Glutamatergic neuron (in vitro differentiated cells): ENCODE data around the gene MAEL. TPM values are rescaled to one million over a fixed set of nuclear protein-coding genes. Genes with fewer than 3 reads are reported as not detected.

Source experiments
- DNase-seq: peaks from one replicate; pipeline ENCODE4 v3.0.0; 2022
- H3K27ac Mint-ChIP-seq: one replicate; pipeline ENCODE4 v1.8.0; 2020; ENCODE audit warnings: mild to moderate bottlenecking, mixed read lengths, inconsistent platforms; ENCODE audit not compliant: unreplicated experiment
- H3K27me3 Mint-ChIP-seq: one replicate; pipeline ENCODE4 v1.8.0; 2020; ENCODE audit warnings: mild to moderate bottlenecking, moderate library complexity, mixed read lengths, inconsistent platforms; ENCODE audit not compliant: unreplicated experiment
- H3K36me3 Mint-ChIP-seq: one replicate; pipeline ENCODE4 v1.8.0; 2020; ENCODE audit warnings: mild to moderate bottlenecking, mixed read lengths, inconsistent platforms; ENCODE audit not compliant: unreplicated experiment
- H3K4me1 Mint-ChIP-seq: one replicate; pipeline ENCODE4 v1.8.0; 2020; ENCODE audit warnings: mild to moderate bottlenecking, low read depth, mixed read lengths, inconsistent platforms; ENCODE audit not compliant: unreplicated experiment
- H3K4me3 Mint-ChIP-seq: one replicate; pipeline ENCODE4 v1.8.0; 2020; ENCODE audit warnings: mild to moderate bottlenecking, mixed read lengths, inconsistent platforms; ENCODE audit not compliant: unreplicated experiment
- H3K9me3 Mint-ChIP-seq: one replicate; pipeline ENCODE4 v1.8.0; 2020; ENCODE audit warnings: mild to moderate bottlenecking, moderate library complexity, mixed read lengths, inconsistent platforms; ENCODE audit not compliant: unreplicated experiment
- CTCF ChIP-seq: fragments of 200-600 bp; sonication (generic); IDR thresholded peaks from one replicate; pipeline ENCODE4 v1.5.0; 2021; ENCODE audit not compliant: partially characterized antibody, unreplicated experiment
- total RNA-seq: library from RNA; stranded (reverse); fragmentation: NEBNext Ultra II Directional; extraction: Animal tissue kit (Norgen Biotek cat#: 25700); gene quantifications from one replicate; pipeline ENCODE4 v1.2.1, GENCODE V29; 2021; ENCODE audit not compliant: unreplicated experiment

MAEL gene
- total RNA-seq, 1 donor from 2014 or later, result not detected

DNA sequence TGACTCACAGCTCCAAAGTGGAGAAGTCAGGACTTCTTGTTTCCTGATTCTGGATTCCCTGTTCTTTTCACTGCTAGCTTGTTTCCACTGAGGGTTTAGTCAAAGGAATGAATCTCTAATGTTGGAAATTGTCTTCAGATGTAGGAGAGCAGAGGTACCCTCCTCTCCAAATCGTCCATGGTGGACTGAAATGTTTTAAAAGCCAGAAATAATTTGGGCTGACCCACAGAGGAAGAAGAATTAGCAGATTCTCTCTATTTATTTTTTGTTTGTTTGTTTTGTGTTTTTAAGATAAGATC, 70.7 kb downstream of the MAEL start:
- Mint-ChIP-seq H3K4me1 (no peaks in the 10 kb centered on the region), H3K4me3 (no peak overlapping the region), H3K36me3 (no peaks in the 10 kb centered on the region), H3K27ac (no peak overlapping the region), H3K9me3 (peaks cover 1% of the 10 kb centered on the region), H3K27me3 (peaks cover 5% of the 10 kb centered on the region)
- DNase-seq, result no peak
- no peak for TF ChIP-seq CTCF

DNA sequence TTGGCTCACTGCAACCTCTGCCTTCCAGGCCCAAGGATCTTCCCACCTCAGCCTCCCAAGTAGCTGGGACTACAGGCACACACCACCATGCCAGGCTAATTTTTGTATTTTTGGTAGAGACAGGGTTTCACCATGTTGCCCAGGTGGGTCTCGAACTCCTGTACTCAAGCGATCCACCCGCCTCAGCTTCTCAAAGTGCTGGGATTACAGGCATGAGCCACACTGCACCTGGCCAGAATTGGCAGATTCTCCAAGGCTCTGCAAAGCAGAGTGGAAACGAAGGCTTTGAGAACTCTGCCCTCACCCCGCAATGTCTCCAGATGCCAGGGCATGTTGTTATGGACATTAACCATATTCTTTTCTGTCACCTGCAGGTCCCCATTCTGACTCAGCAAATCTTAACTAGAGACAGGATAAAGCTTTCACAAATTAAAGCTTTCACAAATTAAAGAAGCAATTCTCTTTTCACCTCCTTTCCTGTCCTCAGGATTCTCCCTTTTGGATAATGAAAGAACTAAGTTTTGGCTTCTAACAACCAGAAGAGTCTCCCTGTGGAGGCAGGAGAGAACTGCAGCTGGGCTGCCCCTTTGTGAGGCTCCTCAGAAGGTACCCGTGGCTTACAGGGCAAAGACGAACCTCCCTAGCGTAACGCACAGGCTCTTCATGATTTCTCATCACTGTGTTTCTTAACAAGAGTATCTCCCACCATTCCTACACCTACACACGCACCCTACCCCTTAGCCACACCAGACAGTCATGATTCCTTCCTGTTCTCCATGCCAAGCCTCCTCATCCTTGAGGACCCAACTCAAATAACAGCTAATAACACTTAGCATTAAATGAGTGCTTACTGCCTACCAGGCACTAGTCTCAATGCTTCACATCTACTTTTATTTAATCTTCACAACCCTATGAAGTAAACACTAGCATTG, 71.3 kb downstream of the MAEL start:
- Mint-ChIP-seq H3K4me3 (no peak overlapping the region), H3K36me3 (no peaks in the 10 kb centered on the region), H3K27me3 (peaks cover 5% of the 10 kb centered on the region), H3K9me3 (peaks cover 1% of the 10 kb centered on the region), H3K4me1 (no peaks in the 10 kb centered on the region), H3K27ac (no peak overlapping the region)
- no peak for TF ChIP-seq CTCF
- no peak for DNase-seq

DNA sequence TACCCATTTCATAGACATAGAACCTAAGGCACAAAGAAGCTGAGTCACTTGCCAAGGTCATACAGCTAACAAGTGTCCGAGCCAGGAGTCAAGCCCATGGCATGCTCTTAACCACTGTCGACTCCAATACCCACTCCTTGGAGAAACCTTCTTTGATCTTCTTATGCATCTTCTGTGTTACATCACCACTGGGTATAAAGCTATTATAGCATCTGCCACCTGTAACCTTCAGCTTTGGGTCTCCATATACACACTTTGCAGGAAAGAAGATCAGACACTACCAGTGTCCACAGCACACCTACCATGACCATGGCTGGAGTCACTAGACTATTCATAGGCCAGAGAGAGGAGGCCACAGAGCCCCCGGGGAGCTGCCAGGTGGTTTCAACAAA, 72.0 kb downstream of the MAEL start:
- H3K9me3 Mint-ChIP-seq, result peaks cover 1% of the 10 kb centered on the region
- no peak overlapping the region for H3K4me3 Mint-ChIP-seq
- H3K4me1 Mint-ChIP-seq, result no peaks in the 10 kb centered on the region
- H3K27me3 Mint-ChIP-seq, result peaks cover 1% of the 10 kb centered on the region
- DNase-seq, result no peak
- TF ChIP-seq CTCF, result no peak
- H3K36me3 Mint-ChIP-seq, result no peaks in the 10 kb centered on the region
- H3K27ac Mint-ChIP-seq, result no peak overlapping the region

DNA sequence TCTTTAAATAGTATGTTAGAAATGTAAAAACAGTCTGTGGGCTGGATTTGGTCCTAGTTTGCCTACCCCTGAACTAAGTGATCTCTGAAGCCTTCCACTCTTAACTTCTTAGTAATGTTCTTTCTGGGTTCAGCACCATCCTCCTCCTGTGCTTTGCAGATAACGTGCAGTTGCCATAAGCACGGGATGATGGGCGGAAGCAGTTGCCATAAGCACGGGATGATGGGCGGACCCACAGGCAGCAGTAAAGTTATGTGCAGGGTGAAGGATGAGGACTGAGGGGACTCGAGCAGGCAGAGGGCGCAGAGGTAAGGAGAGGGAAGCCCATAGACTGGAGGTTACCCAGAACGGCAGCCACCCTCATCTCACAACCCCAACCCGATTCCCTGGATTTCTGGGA, 75.5 kb downstream of the MAEL start:
- H3K27me3 Mint-ChIP-seq, result peaks cover 1% of the 10 kb centered on the region
- no peaks in the 10 kb centered on the region for H3K36me3 Mint-ChIP-seq
- peaks cover 3% of the 10 kb centered on the region for H3K9me3 Mint-ChIP-seq
- no peak for DNase-seq
- no peak overlapping the region for H3K4me3 Mint-ChIP-seq
- no peak for TF ChIP-seq CTCF
- H3K27ac Mint-ChIP-seq, result no peak overlapping the region
- H3K4me1 Mint-ChIP-seq, result no peaks in the 10 kb centered on the region

- no peak for TF ChIP-seq CTCF
- no peak overlapping the region for H3K4me3 Mint-ChIP-seq
- H3K4me1 Mint-ChIP-seq, result no peaks in the 10 kb centered on the region
- no peak for DNase-seq
- H3K9me3 Mint-ChIP-seq, result peaks cover 3% of the 10 kb centered on the region
- no peak overlapping the region for H3K27ac Mint-ChIP-seq
- H3K36me3 Mint-ChIP-seq, result no peaks in the 10 kb centered on the region
- H3K27me3 Mint-ChIP-seq, result peaks cover 4% of the 10 kb centered on the region
Measured at GRCh38 chr1:167065471-167065870, 76.4 kb downstream of the MAEL start.
